Measurements from ENCODE around the gene TRIM64.
"Not testable (repeated sequence)": the region's sequence is repeated elsewhere in the genome, so short reads cannot be mapped to it uniquely, and the experiment has no call there.

Gene TRIM64
- 0 to 0.06 (median 0) reads per million in 17 experiments for total RNA-seq

- not testable (repeated sequence) for DNase-seq
Observed at GRCh38 chr11:89965737-89966136, at the start of gene TRIM64. Gene TRIM64 (plus strand): TSS chr11:89966037. CDS start chr11:89968504, 2,467 bp downstream.

- no peak for DNase-seq
Observed at GRCh38 chr11:89922195-89922660, 43.6 kb upstream of the TRIM64 start, which contains the start of gene TRIM49D1. Gene TRIM49D1 (minus strand): TSS chr11:89922245. CDS start chr11:89917710, 4,535 bp downstream.

GRCh38 chr11:89923764-89924163 lies 42.1 kb upstream of the TRIM64 start, which contains the start of gene TRIM49D2:
Gene TRIM49D2 (plus strand): TSS chr11:89924064. CDS start chr11:89926762, 2,698 bp downstream.
- DNase-seq, result not testable (repeated sequence)

GRCh38 chr11:89960833-89961232 lies 5.0 kb upstream of the TRIM64 start:
- DNase-seq, result not testable (repeated sequence)
